Parathyroid adenoma (tissue), 2 donors: ENCODE data around the gene C10orf71.

Experiments used
- H2AFZ ChIP-seq: fragments of 300-600 bp; sonication (generic); one replicate; pipeline ENCODE4 v1.7.0; 2017; ENCODE audit warnings: antibody characterized with exemption, mild to moderate bottlenecking
- H3K27ac ChIP-seq: fragments of 300-600 bp; sonication (generic); one replicate; pipeline ENCODE4 v1.7.0; 2017
- H3K27me3 ChIP-seq: fragments of 300-600 bp; sonication (generic); one replicate; pipeline ENCODE4 v1.7.0; 2017; ENCODE audit warnings: low read length; ENCODE audit not compliant: control insufficient read depth, insufficient read depth
- H3K36me3 ChIP-seq: fragments of 300-600 bp; sonication (generic); one replicate; pipeline ENCODE4 v1.7.0; 2017; ENCODE audit warnings: low read length; ENCODE audit not compliant: control insufficient read depth, insufficient read depth
- H3K4me1 ChIP-seq: fragments of 300-600 bp; sonication (generic); one replicate; pipeline ENCODE4 v1.7.0; 2017; ENCODE audit warnings: control low read depth
- H3K4me2 ChIP-seq: fragments of 300-600 bp; sonication (generic); one replicate; pipeline ENCODE4 v1.7.0; 2017; ENCODE audit warnings: low read length
- H3K4me3 ChIP-seq: fragments of 300-600 bp; sonication (generic); one replicate; pipeline ENCODE4 v1.7.0; 2017; ENCODE audit warnings: low read depth, low read length
- H3K79me2 ChIP-seq: fragments of 300-600 bp; sonication (generic); one replicate; pipeline ENCODE4 v1.7.0; 2017; ENCODE audit warnings: control low read depth
- H3K9ac ChIP-seq: fragments of 300-600 bp; sonication (generic); one replicate; pipeline ENCODE4 v1.7.0; 2017; ENCODE audit warnings: mild to moderate bottlenecking
- H3K9me3 ChIP-seq: fragments of 300-600 bp; sonication (generic); one replicate; pipeline ENCODE4 v1.7.0; 2017; ENCODE audit warnings: low read length; ENCODE audit not compliant: control insufficient read depth
- CTCF ChIP-seq: fragments of 300-600 bp; sonication (generic); IDR thresholded peaks from one replicate; pipeline ENCODE4 v1.7.0; 2017; ENCODE audit warnings: antibody characterized with exemption, mild to moderate bottlenecking
- donor health status: primary hyperparathyroidism.

C10orf71 gene

GRCh38 chr10:49363309-49364031, 64.5 kb downstream of the C10orf71 start:
- no peaks in the 10 kb centered on the region for H3K36me3 ChIP-seq
- no peaks in the 10 kb centered on the region for H3K79me2 ChIP-seq
- no peak overlapping the region for H3K9ac ChIP-seq
- no peaks in the 10 kb centered on the region for H3K9me3 ChIP-seq
- H3K4me3 ChIP-seq: no peak overlapping the region
- H3K4me2 ChIP-seq: no peak overlapping the region
- H3K4me1 ChIP-seq: peaks cover 12% of the 10 kb centered on the region
- no peak for TF ChIP-seq CTCF
- no peaks in the 10 kb centered on the region for H3K27me3 ChIP-seq
- no peak overlapping the region for H3K27ac ChIP-seq
- H2AFZ ChIP-seq: no peak overlapping the region

- H3K79me2 ChIP-seq: no peaks in the 10 kb centered on the region
- peaks cover 12% of the 10 kb centered on the region for H3K4me1 ChIP-seq
- no peak overlapping the region for H3K27ac ChIP-seq
- TF ChIP-seq CTCF: no peak
- no peak overlapping the region for H3K9ac ChIP-seq
- no peak overlapping the region for H3K4me2 ChIP-seq
- no peaks in the 10 kb centered on the region for H3K27me3 ChIP-seq
- H3K4me3 ChIP-seq: no peak overlapping the region
- H3K36me3 ChIP-seq: no peaks in the 10 kb centered on the region
- no peaks in the 10 kb centered on the region for H3K9me3 ChIP-seq
- H2AFZ ChIP-seq: no peak overlapping the region
These were observed 65.1 kb downstream of the C10orf71 start for GRCh38 chr10:49364051-49364450.

- no peaks in the 10 kb centered on the region for H3K36me3 ChIP-seq
- no peaks in the 10 kb centered on the region for H3K79me2 ChIP-seq
- no peak overlapping the region for H3K4me2 ChIP-seq
- H3K27ac ChIP-seq: no peak overlapping the region
- H3K27me3 ChIP-seq: no peaks in the 10 kb centered on the region
- no peak overlapping the region for H3K4me3 ChIP-seq
- H2AFZ ChIP-seq: no peak overlapping the region
- no peak for TF ChIP-seq CTCF
- no peak overlapping the region for H3K9ac ChIP-seq
- H3K9me3 ChIP-seq: no peaks in the 10 kb centered on the region
- peaks cover 12% of the 10 kb centered on the region for H3K4me1 ChIP-seq
These were observed 65.8 kb downstream of the C10orf71 start for GRCh38 chr10:49364747-49365146.

GRCh38 chr10:49365275-49365674, 66.3 kb downstream of the C10orf71 start:
- H3K4me1 ChIP-seq: peaks cover 6% of the 10 kb centered on the region
- TF ChIP-seq CTCF: no peak
- H2AFZ ChIP-seq: no peak overlapping the region
- H3K9me3 ChIP-seq: no peaks in the 10 kb centered on the region
- H3K4me3 ChIP-seq: no peak overlapping the region
- no peak overlapping the region for H3K27ac ChIP-seq
- no peak overlapping the region for H3K4me2 ChIP-seq
- H3K36me3 ChIP-seq: no peaks in the 10 kb centered on the region
- H3K9ac ChIP-seq: no peak overlapping the region
- H3K79me2 ChIP-seq: no peaks in the 10 kb centered on the region
- no peaks in the 10 kb centered on the region for H3K27me3 ChIP-seq
